GM23338 (cell line): ENCODE data around the gene TRIO.

ENCODE experiments used
- CREB1 ChIP-seq: fragments of 250-450 bp; sonication (Bioruptor Pico); IDR thresholded peaks from 2 replicates; pipeline ENCODE4 v1.5.0; 2020; ENCODE audit warnings: low read depth, mild to moderate bottlenecking, moderate library complexity
- EZH2 ChIP-seq: fragments of 200-600 bp; sonication (generic); IDR thresholded peaks from one replicate; pipeline ENCODE4 v1.8.0; 2017; ENCODE audit warnings: antibody characterized with exemption, mild to moderate bottlenecking, low read depth; ENCODE audit not compliant: unreplicated experiment
- EZH2phosphoT487 ChIP-seq: fragments of 200-600 bp; sonication (generic); IDR thresholded peaks from one replicate; pipeline ENCODE4 v1.8.1; 2018; ENCODE audit warnings: antibody characterized with exemption; ENCODE audit not compliant: unreplicated experiment
- JUNB ChIP-seq: IDR thresholded peaks from one replicate; pipeline ENCODE4 v1.6.1; 2016; ENCODE audit warnings: antibody characterized with exemption; ENCODE audit not compliant: unreplicated experiment
- POLR2AphosphoS5 ChIP-seq: IDR thresholded peaks from 2 replicates; pipeline ENCODE4 v1.6.1; 2016; ENCODE audit warnings: antibody characterized with exemption, low read depth
- TF ChIP-seq, protein P1 (sequence below), 2 experiments: fragments of 200-600 bp in 1 of 2; sonication (generic) in 1 of 2; conservative IDR thresholded peaks; 2 replicates each; pipeline versions ENCODE4 v1.5.1 to v1.6.1; 2016 to 2017; ENCODE audit warnings: antibody characterized with exemption in 2 of 2, low read depth in 2 of 2, mild to moderate bottlenecking in 2 of 2, moderate library complexity in 1 of 2
- TF ChIP-seq, protein P2 (sequence below): IDR thresholded peaks from one replicate; pipeline ENCODE4 v1.6.1; 2018; ENCODE audit warnings: antibody characterized with exemption; ENCODE audit not compliant: unreplicated experiment
- TF ChIP-seq, protein P3 (sequence below): IDR thresholded peaks from 2 replicates; pipeline ENCODE4 v1.6.1; 2016; ENCODE audit warnings: antibody characterized with exemption

DNA sequence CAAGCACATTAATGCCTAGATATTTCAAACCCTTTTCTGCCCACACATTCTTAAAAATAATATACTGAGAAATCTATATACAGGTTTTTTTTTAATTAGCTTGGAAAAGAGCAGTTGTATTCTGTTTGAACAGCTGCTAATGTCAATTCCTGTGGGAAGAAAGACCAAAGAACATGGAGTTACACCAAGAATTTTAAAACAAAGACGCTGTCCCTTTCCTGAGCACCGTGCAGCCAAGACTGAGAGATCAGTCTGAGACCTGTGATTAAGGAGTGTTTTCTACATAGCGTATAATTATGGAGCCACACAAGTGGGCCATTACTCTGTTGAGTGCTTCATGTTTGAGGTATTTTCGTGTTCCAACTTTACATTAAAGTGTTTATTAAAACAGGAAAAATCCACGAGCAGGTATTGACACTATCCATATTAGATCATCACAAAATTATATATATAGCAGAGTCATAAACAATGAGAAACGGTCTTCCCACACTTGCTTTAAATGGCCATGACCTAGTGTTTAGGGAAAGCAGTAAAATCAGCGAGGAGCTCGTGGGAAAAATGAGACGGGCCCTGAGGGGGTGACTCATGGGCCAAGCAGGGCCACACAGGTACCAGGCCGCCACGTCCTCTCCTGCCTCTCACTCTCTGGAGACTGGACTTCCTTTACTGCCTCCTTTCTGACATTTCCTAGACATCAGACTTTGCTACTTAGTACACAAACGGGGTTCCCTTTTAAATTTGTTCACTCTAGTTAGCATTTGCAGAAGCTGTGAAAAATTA, 285.4 kb downstream of the TRIO start:
- TF ChIP-seq, protein P1, sequence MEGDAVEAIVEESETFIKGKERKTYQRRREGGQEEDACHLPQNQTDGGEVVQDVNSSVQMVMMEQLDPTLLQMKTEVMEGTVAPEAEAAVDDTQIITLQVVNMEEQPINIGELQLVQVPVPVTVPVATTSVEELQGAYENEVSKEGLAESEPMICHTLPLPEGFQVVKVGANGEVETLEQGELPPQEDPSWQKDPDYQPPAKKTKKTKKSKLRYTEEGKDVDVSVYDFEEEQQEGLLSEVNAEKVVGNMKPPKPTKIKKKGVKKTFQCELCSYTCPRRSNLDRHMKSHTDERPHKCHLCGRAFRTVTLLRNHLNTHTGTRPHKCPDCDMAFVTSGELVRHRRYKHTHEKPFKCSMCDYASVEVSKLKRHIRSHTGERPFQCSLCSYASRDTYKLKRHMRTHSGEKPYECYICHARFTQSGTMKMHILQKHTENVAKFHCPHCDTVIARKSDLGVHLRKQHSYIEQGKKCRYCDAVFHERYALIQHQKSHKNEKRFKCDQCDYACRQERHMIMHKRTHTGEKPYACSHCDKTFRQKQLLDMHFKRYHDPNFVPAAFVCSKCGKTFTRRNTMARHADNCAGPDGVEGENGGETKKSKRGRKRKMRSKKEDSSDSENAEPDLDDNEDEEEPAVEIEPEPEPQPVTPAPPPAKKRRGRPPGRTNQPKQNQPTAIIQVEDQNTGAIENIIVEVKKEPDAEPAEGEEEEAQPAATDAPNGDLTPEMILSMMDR (conservative IDR thresholded peaks at IDR 0.05; ENCODE audit: low read depth in 2 of 2): no peak
- TF ChIP-seq POLR2AphosphoS5 (no peak), EZH2 (no peak), JUNB (no peak), EZH2phosphoT487 (no peak), CREB1 (CRISPR knock-in tag) (no peak)
- TF ChIP-seq, protein P2, sequence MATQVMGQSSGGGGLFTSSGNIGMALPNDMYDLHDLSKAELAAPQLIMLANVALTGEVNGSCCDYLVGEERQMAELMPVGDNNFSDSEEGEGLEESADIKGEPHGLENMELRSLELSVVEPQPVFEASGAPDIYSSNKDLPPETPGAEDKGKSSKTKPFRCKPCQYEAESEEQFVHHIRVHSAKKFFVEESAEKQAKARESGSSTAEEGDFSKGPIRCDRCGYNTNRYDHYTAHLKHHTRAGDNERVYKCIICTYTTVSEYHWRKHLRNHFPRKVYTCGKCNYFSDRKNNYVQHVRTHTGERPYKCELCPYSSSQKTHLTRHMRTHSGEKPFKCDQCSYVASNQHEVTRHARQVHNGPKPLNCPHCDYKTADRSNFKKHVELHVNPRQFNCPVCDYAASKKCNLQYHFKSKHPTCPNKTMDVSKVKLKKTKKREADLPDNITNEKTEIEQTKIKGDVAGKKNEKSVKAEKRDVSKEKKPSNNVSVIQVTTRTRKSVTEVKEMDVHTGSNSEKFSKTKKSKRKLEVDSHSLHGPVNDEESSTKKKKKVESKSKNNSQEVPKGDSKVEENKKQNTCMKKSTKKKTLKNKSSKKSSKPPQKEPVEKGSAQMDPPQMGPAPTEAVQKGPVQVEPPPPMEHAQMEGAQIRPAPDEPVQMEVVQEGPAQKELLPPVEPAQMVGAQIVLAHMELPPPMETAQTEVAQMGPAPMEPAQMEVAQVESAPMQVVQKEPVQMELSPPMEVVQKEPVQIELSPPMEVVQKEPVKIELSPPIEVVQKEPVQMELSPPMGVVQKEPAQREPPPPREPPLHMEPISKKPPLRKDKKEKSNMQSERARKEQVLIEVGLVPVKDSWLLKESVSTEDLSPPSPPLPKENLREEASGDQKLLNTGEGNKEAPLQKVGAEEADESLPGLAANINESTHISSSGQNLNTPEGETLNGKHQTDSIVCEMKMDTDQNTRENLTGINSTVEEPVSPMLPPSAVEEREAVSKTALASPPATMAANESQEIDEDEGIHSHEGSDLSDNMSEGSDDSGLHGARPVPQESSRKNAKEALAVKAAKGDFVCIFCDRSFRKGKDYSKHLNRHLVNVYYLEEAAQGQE: no peak
- TF ChIP-seq, protein P3, sequence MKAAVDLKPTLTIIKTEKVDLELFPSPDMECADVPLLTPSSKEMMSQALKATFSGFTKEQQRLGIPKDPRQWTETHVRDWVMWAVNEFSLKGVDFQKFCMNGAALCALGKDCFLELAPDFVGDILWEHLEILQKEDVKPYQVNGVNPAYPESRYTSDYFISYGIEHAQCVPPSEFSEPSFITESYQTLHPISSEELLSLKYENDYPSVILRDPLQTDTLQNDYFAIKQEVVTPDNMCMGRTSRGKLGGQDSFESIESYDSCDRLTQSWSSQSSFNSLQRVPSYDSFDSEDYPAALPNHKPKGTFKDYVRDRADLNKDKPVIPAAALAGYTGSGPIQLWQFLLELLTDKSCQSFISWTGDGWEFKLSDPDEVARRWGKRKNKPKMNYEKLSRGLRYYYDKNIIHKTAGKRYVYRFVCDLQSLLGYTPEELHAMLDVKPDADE: no peak
